HG03460 (cell line): ENCODE results near the gene CDHR2.

ENCODE experiments used
- ATAC-seq: cut with Tn5 transposase; IDR thresholded peaks from one replicate; pipeline ENCODE4 v1.9.1; 2021; ENCODE audit not compliant: unreplicated experiment

CDHR2 gene

DNA sequence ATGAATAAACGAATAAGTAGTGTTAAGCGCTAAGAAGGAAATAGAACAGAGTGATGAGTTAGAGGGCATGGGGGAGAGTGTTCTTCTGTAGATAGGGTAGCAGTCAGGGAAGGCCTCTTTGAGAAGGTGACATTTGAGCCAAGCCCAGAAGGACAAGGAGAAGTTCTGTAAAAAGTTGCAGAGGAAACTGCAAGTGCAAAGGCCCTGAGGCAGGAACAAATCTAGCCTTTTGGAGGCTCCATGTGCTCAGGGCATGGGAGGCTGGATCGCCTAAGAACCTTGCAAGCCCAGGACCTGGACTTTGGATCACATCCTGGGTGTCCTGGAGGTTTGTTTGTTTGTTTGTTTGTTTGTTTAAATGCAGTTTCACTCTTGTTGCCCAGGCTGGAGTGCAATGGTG, 89.3 kb downstream of the CDHR2 start:
- no peak for ATAC-seq

DNA sequence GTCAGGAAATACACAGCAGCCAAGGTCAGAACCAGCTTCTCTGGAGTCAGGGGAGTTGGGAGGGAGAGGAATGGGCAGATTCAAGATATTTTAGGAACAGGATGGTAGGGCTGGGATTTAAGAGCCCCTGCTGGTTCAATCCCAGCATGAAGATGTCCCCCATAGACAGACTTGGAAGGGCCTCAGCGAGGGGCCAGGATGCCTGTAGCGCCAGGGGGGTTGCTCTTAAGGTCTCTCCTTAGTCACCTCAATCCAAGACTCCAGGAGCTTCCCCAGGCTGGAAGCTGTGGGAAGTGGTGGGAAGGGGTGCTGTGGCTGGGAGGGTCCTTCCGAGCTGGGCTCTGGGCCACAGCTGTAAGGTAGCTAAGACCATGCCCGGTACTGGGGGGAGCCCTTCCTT, 90.1 kb downstream of the CDHR2 start:
- ATAC-seq = no peak

DNA sequence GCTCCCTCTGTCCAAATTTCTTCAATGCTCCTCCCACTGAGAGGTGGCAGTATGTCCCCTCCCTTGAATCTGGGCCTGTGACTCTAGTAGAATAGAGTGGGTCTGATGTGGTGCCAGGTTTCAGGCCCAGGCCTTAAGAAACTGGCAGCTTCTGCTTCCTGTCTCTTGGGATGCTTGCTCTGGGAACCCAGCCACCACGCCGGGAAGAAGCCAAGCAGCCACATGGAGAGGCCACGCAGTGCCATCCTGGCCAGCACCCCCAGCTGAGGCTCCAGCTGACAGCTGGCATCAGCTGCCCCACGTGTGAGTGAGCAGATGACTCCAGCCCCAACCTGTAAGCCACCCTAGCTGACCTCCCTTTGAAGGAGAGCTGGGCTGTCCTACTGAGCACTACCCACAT, 90.8 kb downstream of the CDHR2 start:
- no peak for ATAC-seq

DNA sequence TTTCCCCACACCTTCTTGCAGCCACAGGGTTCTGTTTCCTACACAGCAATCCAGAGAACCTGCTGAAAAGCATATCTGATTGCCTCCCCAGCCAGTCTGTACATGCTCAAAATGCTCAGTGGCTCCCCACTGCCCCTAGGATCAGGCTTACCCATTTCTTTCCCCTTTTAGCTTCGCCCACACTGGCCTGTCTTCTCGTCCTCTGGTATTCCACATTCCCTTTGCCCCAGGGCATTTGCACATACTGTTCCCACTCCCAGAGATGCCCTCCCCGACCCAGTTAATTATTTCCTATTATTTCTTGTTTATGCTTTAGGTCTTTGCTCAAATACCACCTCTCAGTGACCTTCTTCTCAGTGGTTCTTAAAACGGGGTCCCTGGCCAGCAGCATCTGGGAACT, 91.5 kb downstream of the CDHR2 start:
- ATAC-seq = no peak

DNA sequence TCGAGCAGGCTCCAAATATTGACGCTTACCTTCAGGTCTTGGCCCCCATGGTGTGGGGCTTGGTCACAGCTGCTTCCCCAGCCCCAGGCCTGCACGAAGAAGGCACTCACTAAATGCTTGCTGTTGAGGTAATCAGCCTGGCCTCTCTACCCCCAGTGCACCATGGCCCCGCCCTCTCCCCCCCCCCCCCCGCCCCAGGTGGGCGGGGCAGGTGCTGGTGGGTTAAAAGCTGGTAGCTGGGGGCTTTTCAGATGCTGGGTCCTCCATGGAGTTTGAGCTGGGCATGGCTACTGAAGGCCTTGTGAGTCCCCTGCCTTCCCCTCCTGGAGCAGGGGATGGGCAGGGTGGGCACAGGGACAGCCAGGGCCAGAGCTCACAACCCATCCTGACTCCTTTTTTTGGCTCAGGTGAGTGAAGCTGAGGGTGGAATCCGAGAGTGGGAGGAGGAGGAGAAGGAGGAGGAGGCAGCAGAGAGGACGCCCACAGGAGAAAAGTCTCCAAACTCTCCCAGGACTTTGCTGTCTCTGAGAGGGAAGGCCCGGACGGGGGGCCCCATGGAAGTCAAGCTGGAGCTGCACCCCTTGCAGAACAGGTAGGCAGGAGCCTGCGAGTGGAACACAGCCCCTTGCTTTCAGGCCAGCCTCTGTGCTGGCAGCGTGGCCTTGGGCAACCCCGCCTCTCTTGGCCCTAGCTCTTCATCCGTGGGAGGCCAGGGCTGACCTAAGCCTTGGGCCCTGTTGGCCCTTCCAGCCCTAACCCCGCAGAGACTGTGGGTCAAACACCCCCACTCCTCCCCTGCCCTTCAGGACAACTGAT, 93.7 kb downstream of the CDHR2 start:
- ATAC-seq = no peak

DNA sequence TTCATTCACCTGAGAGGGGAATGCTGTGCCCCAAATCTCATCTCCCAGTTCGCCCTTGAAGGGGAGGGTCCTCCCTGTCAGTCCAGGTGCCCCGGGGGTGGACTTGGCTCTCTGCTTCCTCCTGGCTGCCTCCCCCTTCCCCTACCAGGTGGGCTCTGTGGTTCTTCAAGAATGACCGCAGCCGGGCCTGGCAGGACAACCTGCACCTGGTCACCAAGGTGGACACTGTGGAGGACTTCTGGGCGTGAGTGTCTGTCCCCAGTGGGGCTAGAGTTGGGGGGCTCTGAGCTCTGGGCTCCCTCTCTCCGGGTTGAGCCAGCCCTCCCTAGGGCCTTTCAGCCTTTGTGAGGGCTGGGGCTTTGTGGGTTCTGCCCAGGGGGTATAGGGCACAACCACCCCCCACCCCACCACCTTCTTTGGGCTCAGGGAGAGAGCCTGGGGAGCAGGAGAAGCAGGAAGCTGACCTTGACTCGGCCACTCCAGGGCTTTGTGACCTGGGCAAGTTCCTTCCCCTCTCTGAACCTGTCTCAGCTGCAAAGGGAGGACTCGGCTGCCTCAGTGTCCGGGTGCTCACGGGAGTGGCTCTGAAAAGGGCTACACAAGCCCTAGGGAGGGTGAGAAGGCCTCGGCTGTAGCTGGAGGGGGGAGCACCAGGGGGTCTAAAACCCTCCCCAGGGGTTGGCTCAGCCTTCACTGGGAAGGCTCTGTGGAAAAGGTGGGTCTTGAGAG, 94.5 kb downstream of the CDHR2 start:
- no peak for ATAC-seq

DNA sequence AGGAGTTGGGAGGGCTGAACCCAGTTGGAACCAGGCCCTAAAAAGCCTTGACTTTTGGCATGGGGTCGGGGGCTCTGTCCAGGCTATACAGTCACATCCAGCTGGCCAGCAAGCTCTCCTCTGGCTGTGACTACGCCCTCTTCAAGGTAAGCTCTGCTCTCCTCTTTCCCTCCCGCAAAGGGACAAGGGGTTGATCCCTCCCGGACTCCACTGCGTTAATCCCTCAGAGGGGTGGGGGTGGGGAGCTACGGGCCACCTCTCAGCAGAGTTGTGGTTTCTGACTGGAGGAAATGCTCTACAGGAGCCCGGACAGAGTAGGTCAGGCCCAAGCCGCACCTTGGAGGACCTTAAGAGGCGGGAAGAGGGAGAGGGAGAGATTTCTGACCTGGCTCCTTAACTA, 95.2 kb downstream of the CDHR2 start:
- ATAC-seq = no peak

DNA sequence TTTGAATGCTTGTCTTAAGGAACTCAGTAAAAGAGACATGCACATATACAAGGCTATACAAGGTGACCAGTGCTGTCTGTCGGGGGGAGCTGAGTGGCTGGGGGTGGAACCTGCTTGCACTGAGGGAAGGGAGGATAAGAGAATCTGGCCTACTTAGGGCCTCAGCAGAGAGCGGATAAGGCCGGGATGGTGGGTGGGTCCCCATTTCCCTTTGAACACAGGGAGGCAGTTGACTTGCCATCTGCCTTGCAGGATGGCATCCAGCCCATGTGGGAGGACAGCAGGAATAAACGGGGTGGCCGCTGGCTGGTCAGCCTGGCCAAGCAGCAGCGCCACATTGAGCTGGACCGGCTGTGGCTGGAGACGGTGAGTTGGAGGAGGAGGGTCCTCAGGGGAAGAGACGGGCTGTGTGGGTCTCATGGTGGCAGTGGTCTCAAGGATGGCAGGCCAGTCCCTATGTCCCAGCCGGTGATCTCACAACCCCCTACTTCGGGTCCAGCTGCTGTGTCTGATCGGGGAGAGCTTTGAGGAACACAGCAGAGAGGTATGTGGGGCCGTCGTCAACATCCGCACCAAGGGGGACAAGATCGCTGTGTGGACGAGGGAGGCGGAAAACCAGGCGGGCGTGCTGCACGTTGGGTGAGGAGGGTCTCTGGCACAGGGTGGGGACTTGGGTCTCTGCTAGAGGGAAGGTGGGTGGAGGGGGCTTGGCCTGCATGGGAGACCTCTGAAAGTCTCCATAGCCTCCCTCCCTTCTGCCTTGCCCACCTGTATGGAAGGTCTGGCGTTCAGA, 95.9 kb downstream of the CDHR2 start:
- no peak for ATAC-seq
